GM12872 (cell line): ENCODE measurements around the gene MITF.

Source experiments
- TF ChIP-seq, protein P1 (sequence below): IDR thresholded peaks from 3 replicates; pipeline ENCODE4 v1.5.1; 2011; ENCODE audit warnings: low read depth, mild to moderate bottlenecking, low read length, moderate library complexity; ENCODE audit not compliant: insufficient read depth

The MITF gene

DNA sequence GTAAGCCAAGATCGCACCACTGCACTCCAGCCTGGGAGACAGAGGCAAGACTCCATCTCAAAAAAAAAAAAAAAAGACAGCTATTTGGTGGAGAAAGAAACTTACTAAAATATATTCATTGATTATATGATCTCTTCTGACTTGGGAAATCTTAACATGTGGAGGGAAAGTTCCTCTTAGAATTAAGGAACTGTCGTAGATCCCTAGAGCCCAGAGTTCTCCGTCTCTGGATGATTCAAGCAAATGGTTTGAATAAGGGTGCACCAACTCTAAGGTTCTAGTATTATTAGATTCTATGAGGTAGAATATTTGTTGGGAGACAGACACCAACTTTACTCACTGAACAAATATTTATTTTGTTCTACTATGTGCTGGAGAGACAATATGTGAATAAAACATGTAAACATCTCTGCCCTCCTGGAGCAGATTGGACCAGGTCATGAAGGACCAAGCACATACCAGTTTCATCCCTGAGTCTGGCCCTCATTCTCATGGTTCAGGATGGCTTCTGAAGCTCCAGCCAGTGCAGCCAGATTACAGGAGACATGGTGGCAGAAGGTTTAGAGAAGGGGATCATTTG lies 129.7 kb downstream of the MITF start:
- TF ChIP-seq, protein P1, sequence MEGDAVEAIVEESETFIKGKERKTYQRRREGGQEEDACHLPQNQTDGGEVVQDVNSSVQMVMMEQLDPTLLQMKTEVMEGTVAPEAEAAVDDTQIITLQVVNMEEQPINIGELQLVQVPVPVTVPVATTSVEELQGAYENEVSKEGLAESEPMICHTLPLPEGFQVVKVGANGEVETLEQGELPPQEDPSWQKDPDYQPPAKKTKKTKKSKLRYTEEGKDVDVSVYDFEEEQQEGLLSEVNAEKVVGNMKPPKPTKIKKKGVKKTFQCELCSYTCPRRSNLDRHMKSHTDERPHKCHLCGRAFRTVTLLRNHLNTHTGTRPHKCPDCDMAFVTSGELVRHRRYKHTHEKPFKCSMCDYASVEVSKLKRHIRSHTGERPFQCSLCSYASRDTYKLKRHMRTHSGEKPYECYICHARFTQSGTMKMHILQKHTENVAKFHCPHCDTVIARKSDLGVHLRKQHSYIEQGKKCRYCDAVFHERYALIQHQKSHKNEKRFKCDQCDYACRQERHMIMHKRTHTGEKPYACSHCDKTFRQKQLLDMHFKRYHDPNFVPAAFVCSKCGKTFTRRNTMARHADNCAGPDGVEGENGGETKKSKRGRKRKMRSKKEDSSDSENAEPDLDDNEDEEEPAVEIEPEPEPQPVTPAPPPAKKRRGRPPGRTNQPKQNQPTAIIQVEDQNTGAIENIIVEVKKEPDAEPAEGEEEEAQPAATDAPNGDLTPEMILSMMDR: no peak

DNA sequence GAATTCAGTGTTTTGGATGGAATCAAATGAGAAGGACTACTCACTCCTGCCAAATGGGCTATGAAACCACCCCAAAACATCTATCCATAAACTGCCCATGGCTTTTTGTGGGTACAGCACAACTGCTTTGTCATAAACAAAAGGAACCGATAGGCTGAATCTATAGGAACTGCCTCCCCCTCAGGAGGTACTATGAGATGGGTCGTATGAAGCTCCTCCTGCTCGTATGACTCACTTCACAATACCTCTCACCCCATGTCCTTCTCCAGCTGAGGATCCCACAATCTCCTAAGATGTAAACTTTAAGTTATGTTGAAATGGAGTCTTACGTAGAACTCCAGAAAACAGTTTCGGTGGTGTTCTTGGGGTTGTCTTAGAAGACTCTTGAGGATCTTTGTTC lies 130.4 kb downstream of the MITF start:
- TF ChIP-seq, protein P1: no peak

DNA sequence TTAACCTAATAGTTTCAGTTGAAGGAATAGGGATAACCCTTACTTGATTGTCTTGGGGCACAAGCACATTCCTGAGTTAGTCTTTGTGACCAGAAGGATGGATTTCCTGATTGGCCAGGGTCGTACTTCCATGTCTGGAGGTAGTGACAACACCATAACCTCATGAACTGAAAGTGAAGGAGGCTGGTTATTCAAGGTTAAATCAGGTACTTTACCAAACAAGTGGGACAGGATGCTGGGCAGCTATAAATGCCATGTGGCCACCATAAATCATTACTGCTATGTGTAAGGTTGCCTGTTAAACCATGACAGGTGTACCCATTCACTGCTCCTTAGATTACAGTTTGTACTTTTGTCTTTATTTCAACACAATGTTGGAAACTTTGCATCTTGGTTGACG lies 132.0 kb downstream of the MITF start:
- TF ChIP-seq, protein P1: no peak

DNA sequence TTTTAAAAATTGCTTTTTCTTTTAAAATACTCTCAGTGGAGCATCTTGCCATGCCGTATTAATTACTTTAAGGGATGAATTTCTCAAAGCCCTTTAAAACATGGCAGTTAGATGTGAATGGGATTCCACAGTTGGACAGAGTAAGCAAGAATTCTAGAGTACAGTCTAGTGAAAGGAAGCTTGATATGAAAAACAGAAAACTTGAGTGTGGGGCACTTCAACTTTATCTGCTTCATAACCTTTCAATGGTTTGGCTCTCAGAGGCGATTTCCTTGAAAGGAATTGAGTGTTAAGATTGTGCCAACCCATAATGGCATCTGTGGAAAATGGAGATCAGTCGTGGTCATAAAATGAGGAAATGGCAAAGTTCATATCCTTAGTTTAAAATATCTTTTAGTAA lies 132.6 kb downstream of the MITF start:
- TF ChIP-seq, protein P1: no peak

DNA sequence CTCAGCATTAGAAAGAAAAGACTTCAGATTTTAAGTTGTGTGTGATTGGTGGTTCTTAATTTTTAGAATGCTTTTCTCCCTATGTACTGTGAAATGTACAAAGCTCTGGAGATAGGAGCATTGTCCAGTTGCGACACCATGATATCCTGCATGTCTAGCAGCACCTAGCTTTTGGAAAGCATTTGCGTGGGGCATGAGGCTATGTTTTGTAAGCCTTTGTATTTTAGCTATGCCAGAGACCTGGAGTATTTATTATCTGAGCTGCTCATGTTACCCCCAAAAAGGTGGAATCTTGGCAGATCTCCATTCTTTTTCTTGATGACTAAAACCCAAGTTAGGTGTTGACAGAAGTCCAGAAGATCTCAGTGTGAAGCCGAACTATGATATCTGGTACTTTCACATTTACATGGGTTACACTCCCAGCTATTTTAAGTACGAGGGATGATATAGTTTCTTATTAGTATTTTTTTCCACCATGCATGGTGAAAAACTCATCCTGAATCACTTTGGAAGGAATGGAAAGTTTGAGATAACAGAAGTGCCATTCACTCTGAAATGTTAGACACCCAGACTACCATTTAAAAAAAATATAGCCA lies 133.6 kb downstream of the MITF start:
- TF ChIP-seq, protein P1: no peak

DNA sequence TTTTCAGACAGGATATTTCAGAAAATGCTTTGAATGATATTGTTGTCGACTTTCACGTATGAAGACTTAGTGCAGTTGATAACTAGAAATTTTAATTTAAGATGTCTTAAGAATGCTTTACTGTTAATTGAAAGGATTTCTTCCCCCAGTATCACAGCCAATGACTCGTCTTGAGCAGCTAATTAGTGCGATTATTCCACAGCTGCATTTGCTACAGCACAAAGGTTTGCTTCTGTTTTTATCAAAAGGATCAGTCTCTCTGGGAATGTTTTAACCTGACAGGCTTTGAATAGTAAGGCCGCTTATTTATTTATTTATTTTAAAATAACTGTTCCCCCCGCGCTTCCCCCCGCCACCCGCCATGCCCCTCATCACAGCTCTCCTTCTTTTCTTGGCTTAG lies 136.8 kb downstream of the MITF start:
- TF ChIP-seq, protein P1: no peak

DNA sequence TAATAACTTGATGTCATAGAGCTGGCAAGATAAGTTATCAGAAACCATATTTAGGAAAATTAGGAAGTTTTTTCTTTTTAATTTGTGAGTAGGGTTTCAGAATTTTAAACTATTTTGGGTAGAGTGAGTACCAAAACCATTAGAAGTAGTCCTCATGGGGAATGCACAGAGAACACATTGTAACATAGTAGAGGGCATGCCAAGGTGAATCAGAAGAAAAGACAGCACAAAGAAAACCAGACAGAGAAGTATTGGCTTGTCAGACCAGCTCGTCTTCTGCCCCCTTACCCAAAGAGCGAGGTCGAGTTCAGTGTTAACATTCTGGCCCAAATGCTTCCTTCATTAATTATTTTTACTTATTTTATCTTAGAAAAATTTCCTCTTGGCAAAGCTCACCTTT lies 139.0 kb downstream of the MITF start:
- TF ChIP-seq, protein P1: no peak
